ENCODE measurements around the gene BTLA. TPM values are rescaled to one million over a fixed set of nuclear protein-coding genes. Genes with fewer than 3 reads are reported as not detected.

Gene BTLA
- total and polyA plus RNA-seq, 10 of the 15 experiments (the other 5 are each of a cell fraction or from before 2014, with no cell fraction given), result 55.4 to 134 (median 84.2) TPM

- TF ChIP-seq SPI1 (IDR thresholded peaks at IDR 0.05; ENCODE audit: borderline replicate concordance, insufficient read depth, low read depth, low read length), result no peak
- peak; percentile 41 for TF ChIP-seq IKZF1 (conservative IDR thresholded peaks at IDR 0.05)
- TF ChIP-seq TBL1XR1 (IDR thresholded peaks at IDR 0.05; ENCODE audit: low read depth, low read length), result peak; percentile 86
- TF ChIP-seq PKNOX1 (IDR thresholded peaks at IDR 0.05), result no peak
- TF ChIP-seq POLR2A (IDR thresholded peaks at IDR 0.05; ENCODE audit: low read depth, low read length), result no peak
- peak; percentile 82; the same call in 1 of the 2 replicates for TF ChIP-seq CBX5 (IDR thresholded peaks at IDR 0.05; ENCODE audit: low read depth)
- TF ChIP-seq BCL11A (IDR thresholded peaks at IDR 0.05; ENCODE audit: low read depth, low read length), result peak; percentile 43; the same call in 1 of the 2 replicates
- TF ChIP-seq ZBTB40 (IDR thresholded peaks at IDR 0.05; ENCODE audit: borderline replicate concordance), result no peak
- peak; percentile 47 for TF ChIP-seq BCL3 (IDR thresholded peaks at IDR 0.05; ENCODE audit: borderline replicate concordance, insufficient read depth, low read depth, low read length, poor library complexity, severe bottlenecking)
- TF ChIP-seq CEBPB (IDR thresholded peaks at IDR 0.05; ENCODE audit: borderline replicate concordance in 1 of 2, low read depth in 2 of 2, low read length in 2 of 2), result peak in 1 of 2 experiments; percentile 18; a peak in 1 of 4 replicates
- TF ChIP-seq POLR2AphosphoS5 (IDR thresholded peaks at IDR 0.05; ENCODE audit: low read length), result no peak
- TF ChIP-seq STAT1 (conservative IDR thresholded peaks at IDR 0.05), result no peak
- no peak for TF ChIP-seq BCLAF1 (IDR thresholded peaks at IDR 0.05)
- TF ChIP-seq MEF2A (IDR thresholded peaks at IDR 0.05; ENCODE audit: insufficient read depth, low read depth, low read length), result peak; percentile 99
- no peak for TF ChIP-seq ZBTB11 (CRISPR knock-in tag; IDR thresholded peaks at IDR 0.05)
- TF ChIP-seq TAF1 (IDR thresholded peaks at IDR 0.05; ENCODE audit: borderline replicate concordance, low read depth, low read length), result no peak
- peak; percentile 57; the same call in 1 of the 2 replicates for TF ChIP-seq NFYB (IDR thresholded peaks at IDR 0.05; ENCODE audit: insufficient read depth, low read depth, low read length)
Measured at GRCh38 chr3:112464264-112464663, 35.0 kb downstream of the BTLA start (continued).
